ENCODE data around the gene CENPV.

Gene CENPV

DNA sequence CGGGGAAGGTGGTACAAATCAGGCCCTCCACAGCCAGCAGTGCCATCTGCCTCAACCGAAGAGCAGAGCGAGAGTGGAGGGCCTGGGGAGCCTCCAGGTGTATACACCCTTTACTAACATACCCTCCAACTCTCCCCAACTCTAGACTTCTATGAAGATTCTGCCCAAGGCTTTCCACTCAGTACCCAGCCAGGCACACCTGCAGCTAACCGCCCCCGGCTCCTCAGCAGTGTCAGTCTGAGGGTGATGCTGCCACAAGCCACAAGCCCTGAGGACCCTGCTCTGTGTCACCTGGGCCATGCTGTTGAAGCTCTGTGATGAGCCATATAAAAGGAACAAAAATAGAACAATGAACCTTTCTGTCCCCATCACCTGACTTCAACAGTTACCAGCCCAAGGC lies 3.8 kb downstream of the CENPV start:
- no peaks in the 10 kb centered on the region for H3K9me3 ChIP-seq
- no peak for DNase-seq
- H3K27me3 ChIP-seq = no peaks in the 10 kb centered on the region
- peaks cover 21% of the 10 kb centered on the region for H3K36me3 ChIP-seq
- H3K4me1 ChIP-seq = no peaks in the 10 kb centered on the region
- no peak overlapping the region for H3K4me3 ChIP-seq (ENCODE audit: low read depth, low read length)
- TF ChIP-seq, protein P1, sequence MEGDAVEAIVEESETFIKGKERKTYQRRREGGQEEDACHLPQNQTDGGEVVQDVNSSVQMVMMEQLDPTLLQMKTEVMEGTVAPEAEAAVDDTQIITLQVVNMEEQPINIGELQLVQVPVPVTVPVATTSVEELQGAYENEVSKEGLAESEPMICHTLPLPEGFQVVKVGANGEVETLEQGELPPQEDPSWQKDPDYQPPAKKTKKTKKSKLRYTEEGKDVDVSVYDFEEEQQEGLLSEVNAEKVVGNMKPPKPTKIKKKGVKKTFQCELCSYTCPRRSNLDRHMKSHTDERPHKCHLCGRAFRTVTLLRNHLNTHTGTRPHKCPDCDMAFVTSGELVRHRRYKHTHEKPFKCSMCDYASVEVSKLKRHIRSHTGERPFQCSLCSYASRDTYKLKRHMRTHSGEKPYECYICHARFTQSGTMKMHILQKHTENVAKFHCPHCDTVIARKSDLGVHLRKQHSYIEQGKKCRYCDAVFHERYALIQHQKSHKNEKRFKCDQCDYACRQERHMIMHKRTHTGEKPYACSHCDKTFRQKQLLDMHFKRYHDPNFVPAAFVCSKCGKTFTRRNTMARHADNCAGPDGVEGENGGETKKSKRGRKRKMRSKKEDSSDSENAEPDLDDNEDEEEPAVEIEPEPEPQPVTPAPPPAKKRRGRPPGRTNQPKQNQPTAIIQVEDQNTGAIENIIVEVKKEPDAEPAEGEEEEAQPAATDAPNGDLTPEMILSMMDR (IDR thresholded peaks at IDR 0.05; ENCODE audit: low read depth, low read length) = no peak

DNA sequence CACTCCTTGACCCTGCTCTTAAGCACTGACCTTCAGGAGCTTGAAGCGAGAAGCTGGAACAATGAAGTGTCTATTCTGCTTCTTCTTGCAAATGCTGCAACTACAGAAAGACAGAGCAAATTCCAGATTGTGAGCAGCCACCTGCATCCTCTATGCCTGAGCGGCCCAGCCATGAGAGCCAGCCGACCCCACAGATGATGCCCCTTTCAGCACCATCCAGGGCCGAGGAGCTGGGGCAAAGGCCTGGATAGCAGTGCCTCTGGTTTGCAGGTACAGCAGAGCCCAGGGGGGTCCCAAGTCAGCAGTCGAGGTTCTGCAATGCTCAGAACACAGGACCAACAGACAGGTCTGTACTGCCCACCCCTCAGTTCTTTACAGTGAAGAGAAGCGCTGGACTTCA lies 4.7 kb downstream of the CENPV start:
- TF ChIP-seq, protein P1 (IDR thresholded peaks at IDR 0.05; ENCODE audit: low read depth, low read length) = no peak

DNA sequence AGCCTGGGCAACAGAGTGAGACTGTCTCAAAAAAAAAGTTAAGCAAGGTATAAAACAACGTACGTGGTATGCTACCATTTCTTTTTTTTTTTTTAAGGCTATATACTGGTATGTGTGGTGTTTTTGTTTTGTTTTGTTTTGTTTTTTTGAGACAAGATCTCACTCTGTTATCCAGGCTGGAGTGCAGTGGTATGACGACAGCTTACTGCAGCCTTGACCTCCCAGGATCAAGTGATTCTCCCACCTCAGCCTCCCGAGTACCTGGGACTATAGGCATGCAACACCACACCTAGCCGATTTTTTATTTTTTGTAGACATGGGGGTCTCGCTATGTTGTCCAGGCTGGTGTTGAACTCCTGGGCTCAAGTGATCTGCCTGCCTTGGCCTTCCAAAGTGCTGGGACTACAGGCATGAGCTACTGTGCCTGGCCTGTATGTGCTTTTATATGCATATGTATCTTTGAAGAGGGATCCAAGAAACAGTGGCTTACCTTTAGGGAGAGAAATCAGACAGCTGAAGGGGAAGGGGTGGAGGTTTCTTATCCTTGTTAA lies 6.5 kb downstream of the CENPV start:
- no peaks in the 10 kb centered on the region for H3K4me1 ChIP-seq
- H3K4me3 ChIP-seq (ENCODE audit: low read depth, low read length) = no peak overlapping the region
- H3K9me3 ChIP-seq = no peaks in the 10 kb centered on the region
- peaks cover 21% of the 10 kb centered on the region for H3K36me3 ChIP-seq
- TF ChIP-seq, protein P1 (IDR thresholded peaks at IDR 0.05; ENCODE audit: low read depth, low read length) = no peak
- DNase-seq = no peak
- no peaks in the 10 kb centered on the region for H3K27me3 ChIP-seq

More for the DNA sequence above, 4.7 kb downstream of the CENPV start:
- no peak for DNase-seq
- Histone ChIP-seq H3K27me3 (no peaks in the 10 kb centered on the region), H3K4me1 (no peaks in the 10 kb centered on the region), H3K36me3 (peaks cover 21% of the 10 kb centered on the region), H3K9me3 (no peaks in the 10 kb centered on the region), H3K4me3 (ENCODE audit: low read depth, low read length) (no peak overlapping the region)

DNA sequence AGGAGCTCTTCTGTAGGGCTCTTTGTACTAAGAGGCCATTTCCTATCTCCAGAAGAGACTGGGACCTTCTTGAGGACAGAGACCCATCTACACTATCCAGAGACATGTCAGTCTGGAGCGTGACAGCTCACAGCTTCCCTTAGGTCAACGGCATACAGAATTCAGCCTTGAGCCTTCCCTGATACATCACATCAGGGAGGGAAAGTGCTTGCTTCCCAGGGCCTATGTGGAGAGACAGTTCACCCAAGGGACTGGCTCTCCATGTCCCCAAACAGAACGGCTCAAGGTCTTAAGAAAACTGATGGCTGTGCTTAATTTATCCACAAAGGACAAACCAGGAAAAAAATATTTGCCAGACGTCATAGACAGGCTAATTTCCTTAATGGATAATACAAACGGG lies 7.7 kb downstream of the CENPV start:
- TF ChIP-seq, protein P1 (IDR thresholded peaks at IDR 0.05; ENCODE audit: low read depth, low read length) = no peak
- H3K27me3 ChIP-seq = no peaks in the 10 kb centered on the region
- H3K4me1 ChIP-seq = no peaks in the 10 kb centered on the region
- H3K9me3 ChIP-seq = no peaks in the 10 kb centered on the region
- DNase-seq = no peak
- H3K4me3 ChIP-seq (ENCODE audit: low read depth, low read length) = no peak overlapping the region
- peaks cover 21% of the 10 kb centered on the region for H3K36me3 ChIP-seq

DNA sequence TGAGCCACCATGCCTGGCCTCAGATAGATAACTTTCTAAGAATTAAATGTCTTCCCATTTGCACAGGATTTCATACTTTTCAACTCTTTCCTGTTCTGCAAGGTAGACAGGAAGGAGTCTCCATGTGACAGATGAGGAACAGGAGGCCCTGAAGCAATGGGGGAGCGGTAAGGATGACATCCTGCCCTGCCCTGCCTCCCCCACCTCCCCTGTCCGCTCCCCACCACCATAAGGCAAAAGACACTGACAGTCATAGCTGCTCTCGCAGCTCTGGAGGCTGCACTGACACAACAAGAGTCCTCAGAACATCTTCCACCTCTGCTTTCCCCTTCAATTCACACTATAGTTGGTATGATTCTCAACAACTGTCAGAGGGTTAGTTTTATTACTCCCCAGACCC lies 9.7 kb downstream of the CENPV start:
- Histone ChIP-seq H3K4me1 (no peaks in the 10 kb centered on the region), H3K27me3 (no peaks in the 10 kb centered on the region), H3K36me3 (peaks cover 9% of the 10 kb centered on the region), H3K9me3 (no peaks in the 10 kb centered on the region), H3K4me3 (ENCODE audit: low read depth, low read length) (no peak overlapping the region)
- TF ChIP-seq, protein P1 (IDR thresholded peaks at IDR 0.05; ENCODE audit: low read depth, low read length) = no peak
- DNase-seq = no peak

DNA sequence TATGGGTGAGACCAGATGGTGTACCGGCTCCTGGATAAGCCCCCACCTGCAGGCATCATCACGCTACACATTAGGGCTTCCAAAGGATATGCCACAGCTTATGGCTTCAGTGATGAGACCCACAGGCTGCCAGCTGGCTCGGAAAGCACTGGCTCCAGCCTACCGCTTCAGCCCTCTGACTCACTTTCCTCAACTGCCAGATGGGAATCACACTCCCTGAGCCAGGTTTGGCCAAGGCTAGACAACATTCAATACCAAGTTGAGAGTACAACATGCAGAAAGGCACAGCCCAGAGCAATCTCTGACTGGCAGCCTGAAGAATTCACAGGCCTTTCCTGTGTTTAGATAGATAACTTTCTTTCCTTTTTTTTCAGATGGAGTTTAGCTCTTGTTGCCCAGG lies 10.3 kb downstream of the CENPV start:
- H3K4me3 ChIP-seq (ENCODE audit: low read depth, low read length) = no peak overlapping the region
- H3K36me3 ChIP-seq = peaks cover 5% of the 10 kb centered on the region; the same call in 1 of the 2 replicates
- no peaks in the 10 kb centered on the region for H3K9me3 ChIP-seq
- no peaks in the 10 kb centered on the region for H3K27me3 ChIP-seq
- TF ChIP-seq, protein P1 (IDR thresholded peaks at IDR 0.05; ENCODE audit: low read depth, low read length) = no peak
- DNase-seq = no peak
- H3K4me1 ChIP-seq = no peaks in the 10 kb centered on the region

All from BE2C (cell line).